ENCODE results near the gene SP100. TPM values are rescaled to one million over a fixed set of nuclear protein-coding genes. Genes with fewer than 3 reads are reported as not detected.

The SP100 gene
- total RNA-seq, 4 donors from 2014 or later = 132 to 161 (median 144) TPM

GRCh38 chr2:230537531-230537976, 121.6 kb downstream of the SP100 start:
- TF ChIP-seq CTCF (IDR thresholded peaks at IDR 0.05; ENCODE audit: low read depth) = no peak

GRCh38 chr2:230540332-230540731, 124.3 kb downstream of the SP100 start:
- TF ChIP-seq CTCF (IDR thresholded peaks at IDR 0.05; ENCODE audit: low read depth) = no peak

- TF ChIP-seq CTCF (IDR thresholded peaks at IDR 0.05; ENCODE audit: low read depth) = no peak
Measured at GRCh38 chr2:230541934-230542380, 126.0 kb downstream of the SP100 start.

- no peak for TF ChIP-seq CTCF (IDR thresholded peaks at IDR 0.05; ENCODE audit: low read depth)
Measured at GRCh38 chr2:230542751-230543150, 126.8 kb downstream of the SP100 start.

GRCh38 chr2:230552181-230552580, 136.2 kb downstream of the SP100 start:
- no peak for TF ChIP-seq CTCF (IDR thresholded peaks at IDR 0.05; ENCODE audit: low read depth)

GRCh38 chr2:230557065-230557464, 141.1 kb downstream of the SP100 start:
- no peak for TF ChIP-seq CTCF (IDR thresholded peaks at IDR 0.05; ENCODE audit: low read depth)

- no peak for TF ChIP-seq CTCF (IDR thresholded peaks at IDR 0.05; ENCODE audit: low read depth)
Measured at GRCh38 chr2:230564805-230565779, 149.1 kb downstream of the SP100 start.

Data from subcutaneous adipose tissue (tissue), 4 donors.